VCaP (cell line): ENCODE results near the gene DSTYK.

Experiments used
- H3K27ac ChIP-seq: fragments of 450-650 bp; 2 replicates; pipeline ENCODE4 v1.5.1; 2017
- TF ChIP-seq, protein P1 (sequence below): fragments of 450-650 bp; conservative IDR thresholded peaks from 2 replicates; pipeline ENCODE4 v1.5.1; 2017; ENCODE audit warnings: mild to moderate bottlenecking, moderate library complexity

The DSTYK gene

DNA sequence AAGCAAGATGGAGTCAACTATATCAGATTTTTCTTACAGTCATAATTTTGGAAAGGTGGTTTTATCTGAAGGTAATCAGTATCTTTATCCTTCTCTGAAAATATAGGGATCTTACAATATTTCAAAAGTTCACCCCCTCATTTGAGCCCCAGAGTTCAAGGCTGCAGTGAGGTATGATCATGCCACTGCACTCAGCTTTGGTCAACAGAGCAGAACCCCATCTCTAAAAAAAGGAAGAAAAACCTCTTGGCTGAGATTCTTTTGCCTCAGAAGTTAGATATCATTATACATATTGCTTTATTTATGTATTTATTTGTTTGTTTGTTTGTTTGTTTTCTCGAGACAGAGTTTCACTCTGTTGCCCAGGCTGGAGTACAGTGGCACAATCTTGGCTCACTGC, 78.2 kb downstream of the DSTYK start:
- TF ChIP-seq, protein P1, sequence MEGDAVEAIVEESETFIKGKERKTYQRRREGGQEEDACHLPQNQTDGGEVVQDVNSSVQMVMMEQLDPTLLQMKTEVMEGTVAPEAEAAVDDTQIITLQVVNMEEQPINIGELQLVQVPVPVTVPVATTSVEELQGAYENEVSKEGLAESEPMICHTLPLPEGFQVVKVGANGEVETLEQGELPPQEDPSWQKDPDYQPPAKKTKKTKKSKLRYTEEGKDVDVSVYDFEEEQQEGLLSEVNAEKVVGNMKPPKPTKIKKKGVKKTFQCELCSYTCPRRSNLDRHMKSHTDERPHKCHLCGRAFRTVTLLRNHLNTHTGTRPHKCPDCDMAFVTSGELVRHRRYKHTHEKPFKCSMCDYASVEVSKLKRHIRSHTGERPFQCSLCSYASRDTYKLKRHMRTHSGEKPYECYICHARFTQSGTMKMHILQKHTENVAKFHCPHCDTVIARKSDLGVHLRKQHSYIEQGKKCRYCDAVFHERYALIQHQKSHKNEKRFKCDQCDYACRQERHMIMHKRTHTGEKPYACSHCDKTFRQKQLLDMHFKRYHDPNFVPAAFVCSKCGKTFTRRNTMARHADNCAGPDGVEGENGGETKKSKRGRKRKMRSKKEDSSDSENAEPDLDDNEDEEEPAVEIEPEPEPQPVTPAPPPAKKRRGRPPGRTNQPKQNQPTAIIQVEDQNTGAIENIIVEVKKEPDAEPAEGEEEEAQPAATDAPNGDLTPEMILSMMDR = no peak
- H3K27ac ChIP-seq = no peak overlapping the region

- TF ChIP-seq, protein P1 = no peak
- H3K27ac ChIP-seq = no peak overlapping the region
Observed at GRCh38 chr1:205129447-205130029, 82.0 kb downstream of the DSTYK start.

GRCh38 chr1:205128050-205128449, 83.5 kb downstream of the DSTYK start:
- TF ChIP-seq, protein P1 = no peak
- no peak overlapping the region for H3K27ac ChIP-seq

DNA sequence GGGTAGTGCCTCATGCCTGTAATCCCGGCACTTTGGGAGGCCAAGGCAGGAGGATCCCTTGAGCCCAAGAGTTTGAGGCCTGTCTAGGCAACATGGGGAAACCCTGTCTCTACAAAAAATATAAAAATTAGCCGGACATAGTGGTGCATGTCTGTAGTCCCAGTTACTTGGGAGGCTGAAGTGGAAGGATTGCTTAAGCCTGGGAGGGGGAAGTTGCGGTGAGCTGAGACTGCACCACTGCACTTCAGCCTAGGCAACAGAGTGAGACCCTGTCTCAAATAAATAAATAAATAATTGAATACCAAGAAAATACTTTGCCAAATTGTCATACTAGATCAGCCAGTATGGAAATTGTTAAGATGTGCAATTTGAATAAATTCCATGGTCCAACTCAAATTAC, 83.9 kb downstream of the DSTYK start:
- H3K27ac ChIP-seq = no peak overlapping the region
- TF ChIP-seq, protein P1 = no peak

GRCh38 chr1:205124726-205125125, 86.8 kb downstream of the DSTYK start:
- TF ChIP-seq, protein P1 = no peak
- no peak overlapping the region for H3K27ac ChIP-seq

GRCh38 chr1:205122489-205122882, 89.0 kb downstream of the DSTYK start:
- TF ChIP-seq, protein P1 = peak; percentile 59; the same call in 1 of the 2 replicates
- H3K27ac ChIP-seq = peak overlapping the region; percentile 94

DNA sequence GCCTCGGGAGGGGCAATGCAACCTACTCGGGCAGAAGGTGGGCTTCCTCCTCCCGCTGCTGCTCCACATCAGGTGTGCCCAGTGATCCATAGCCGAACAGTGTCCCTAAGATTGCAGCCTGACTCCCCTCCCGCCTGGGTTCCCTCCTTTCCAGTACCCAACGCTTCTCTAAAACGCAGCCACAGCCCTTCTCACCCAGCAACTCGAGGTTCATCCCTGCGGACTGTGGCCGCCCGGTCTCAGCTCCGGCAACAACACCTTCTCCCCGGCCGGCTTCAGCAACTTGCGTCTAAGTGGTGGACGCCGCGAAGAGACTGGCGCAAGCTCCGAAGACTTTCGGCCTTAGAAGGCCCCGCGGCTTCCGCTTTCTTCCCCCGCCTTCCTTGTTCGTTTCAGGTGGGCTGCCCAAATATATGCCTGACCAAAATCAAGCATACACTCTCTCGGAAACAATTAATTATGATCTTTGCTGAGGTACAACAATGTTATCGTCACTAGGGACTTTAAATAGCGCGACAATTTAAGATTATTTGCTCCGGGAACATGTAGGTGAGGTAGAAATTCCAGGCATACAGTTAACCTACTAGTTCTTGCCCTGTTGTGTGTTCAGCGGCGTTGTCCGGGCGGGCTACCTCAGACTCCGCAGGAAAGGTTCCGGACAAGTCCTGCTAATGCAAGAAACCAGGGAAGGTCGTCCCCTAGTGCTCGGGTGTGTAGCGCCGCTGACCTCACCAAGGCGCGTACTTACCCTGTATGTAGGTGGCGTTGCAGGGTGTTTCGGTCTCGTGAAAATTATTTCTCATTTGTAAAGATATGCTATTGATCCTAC, 89.6 kb downstream of the DSTYK start, which contains the start of gene RBBP5:
Gene RBBP5 (minus strand): TSS at position 319 of the 829 bp plus-strand sequence. CDS start 105 bp downstream, at position 214.
- TF ChIP-seq, protein P1 = peak; percentile 82
- H3K27ac ChIP-seq = peak within 1 kb of the TSS; percentile 94
